Bronchial epithelial cell (primary cell): Measurements from ENCODE around the gene TMEM236. TPM values are rescaled to one million over a fixed set of nuclear protein-coding genes. Genes with fewer than 3 reads are reported as not detected.

Source experiments
- DNase-seq: peaks from one replicate; pipeline ENCODE4 v3.0.0-alpha.2; 2010; ENCODE audit warnings: low read depth
- FAIRE-seq: peaks from 2 replicates; lab custom pipeline; 2011; peaks lifted over from hg19 to GRCh38; lab: Jason Lieb, UNC
- H3K27me3 ChIP-seq: 2 replicates; pipeline ENCODE4 v1.5.1; 2011; ENCODE audit warnings: low read length; ENCODE audit not compliant: control insufficient read depth, insufficient read depth
- H3K36me3 ChIP-seq: 2 replicates; pipeline ENCODE4 v1.5.1; 2011; ENCODE audit warnings: low read length; ENCODE audit not compliant: control insufficient read depth, insufficient read depth
- H3K4me3 ChIP-seq: 2 replicates; pipeline ENCODE4 v1.5.1; 2011; ENCODE audit warnings: mild to moderate bottlenecking, low read depth, low read length, control low read depth
- CTCF ChIP-seq: IDR thresholded peaks from 2 replicates; pipeline ENCODE4 v1.5.1; 2011; ENCODE audit warnings: mild to moderate bottlenecking, moderate library complexity, low read length, control low read depth, inconsistent platforms; ENCODE audit not compliant: insufficient read depth, severe bottlenecking
- total RNA-seq: library from RNA; depleted of rRNA; stranded (reverse); fragments of >200 nt; gene quantifications from 2 replicates; pipeline ENCODE4 v1.2.1, GENCODE V29; 2014

Gene TMEM236
- total RNA-seq, 1 donor from 2014 or later, result under 0.01 TPM

DNA sequence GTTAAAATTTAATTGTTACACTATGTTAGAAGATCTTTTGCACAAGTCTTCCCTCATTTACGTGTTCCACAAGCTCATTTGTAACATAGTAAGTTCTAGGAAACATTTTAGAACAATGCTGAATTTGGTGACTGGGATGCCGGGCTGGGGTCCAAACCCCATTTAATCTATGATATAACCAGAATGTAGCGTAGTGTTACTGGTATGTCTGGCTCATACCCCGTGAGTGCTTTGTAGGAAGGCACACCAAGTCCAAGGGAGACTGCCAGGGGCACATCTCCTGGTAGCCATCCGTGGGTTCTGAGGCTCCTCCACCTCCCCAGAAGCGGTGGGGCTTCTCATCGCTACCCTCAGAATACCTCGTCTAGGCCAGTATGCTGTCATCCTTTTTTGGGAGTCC lies 21.3 kb upstream of the TMEM236 start:
- Histone ChIP-seq H3K27me3 (no peaks in the 10 kb centered on the region), H3K36me3 (no peaks in the 10 kb centered on the region), H3K4me3 (no peak overlapping the region)
- TF ChIP-seq CTCF, result no peak
- FAIRE-seq (no peak), DNase-seq (no peak)

DNA sequence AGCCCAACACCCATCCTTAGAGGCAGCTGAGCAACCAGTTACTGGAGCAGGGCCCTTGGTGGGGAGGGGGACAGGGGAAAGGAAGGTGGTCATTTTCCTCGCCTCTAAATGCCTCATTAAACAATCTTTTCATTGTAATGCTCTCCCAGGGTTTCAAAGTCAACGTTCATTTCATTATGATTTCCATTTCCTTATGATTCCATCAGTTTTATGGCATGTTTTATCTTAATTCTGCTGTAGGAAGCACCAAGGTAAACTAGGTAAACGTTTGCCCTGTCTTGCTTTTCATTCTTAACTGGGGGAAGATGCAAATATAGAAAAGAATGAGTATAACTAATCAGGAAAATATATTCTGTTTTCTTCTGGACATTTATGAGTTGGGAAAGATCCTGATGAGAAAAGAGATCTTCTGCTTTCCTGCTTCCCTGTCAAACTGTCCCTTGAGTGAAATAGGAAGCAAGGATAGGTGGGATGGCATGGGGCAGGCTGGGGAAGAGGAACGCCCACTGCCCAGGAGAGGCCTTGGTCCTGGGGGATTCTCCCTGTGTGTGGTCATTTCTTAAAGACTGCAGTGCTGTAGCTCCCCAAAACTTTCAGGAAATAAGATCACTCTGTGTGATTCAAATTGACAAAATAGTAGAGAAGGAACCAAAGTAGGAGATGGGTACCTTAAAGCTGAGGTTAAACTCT lies 20.5 kb upstream of the TMEM236 start:
- Histone ChIP-seq H3K27me3 (no peaks in the 10 kb centered on the region), H3K36me3 (no peaks in the 10 kb centered on the region), H3K4me3 (no peak overlapping the region)
- DNase-seq, result no peak
- no peak for TF ChIP-seq CTCF
- no peak for FAIRE-seq

DNA sequence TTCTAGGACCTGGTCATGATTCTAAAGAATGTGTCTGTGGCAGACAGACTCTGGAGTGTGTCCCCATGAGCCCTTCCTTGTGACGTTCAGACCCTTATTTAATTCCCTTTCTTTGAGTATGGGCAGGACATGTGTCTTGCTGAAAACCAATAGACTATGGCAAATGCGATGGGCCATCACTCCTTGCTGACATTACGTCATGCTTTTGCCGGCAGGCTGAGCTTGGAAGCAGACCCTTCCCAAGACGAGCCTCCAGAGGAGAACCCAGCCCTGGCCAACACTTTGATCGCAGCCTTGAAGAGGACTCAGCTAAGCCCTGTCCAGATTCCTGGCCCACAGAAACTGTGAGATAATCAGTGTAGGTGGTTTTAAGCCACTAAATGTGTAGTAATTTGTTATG lies 18.4 kb upstream of the TMEM236 start:
- no peak for TF ChIP-seq CTCF
- no peaks in the 10 kb centered on the region for H3K27me3 ChIP-seq
- no peaks in the 10 kb centered on the region for H3K36me3 ChIP-seq
- FAIRE-seq, result no peak
- H3K4me3 ChIP-seq, result no peak overlapping the region
- DNase-seq, result no peak

DNA sequence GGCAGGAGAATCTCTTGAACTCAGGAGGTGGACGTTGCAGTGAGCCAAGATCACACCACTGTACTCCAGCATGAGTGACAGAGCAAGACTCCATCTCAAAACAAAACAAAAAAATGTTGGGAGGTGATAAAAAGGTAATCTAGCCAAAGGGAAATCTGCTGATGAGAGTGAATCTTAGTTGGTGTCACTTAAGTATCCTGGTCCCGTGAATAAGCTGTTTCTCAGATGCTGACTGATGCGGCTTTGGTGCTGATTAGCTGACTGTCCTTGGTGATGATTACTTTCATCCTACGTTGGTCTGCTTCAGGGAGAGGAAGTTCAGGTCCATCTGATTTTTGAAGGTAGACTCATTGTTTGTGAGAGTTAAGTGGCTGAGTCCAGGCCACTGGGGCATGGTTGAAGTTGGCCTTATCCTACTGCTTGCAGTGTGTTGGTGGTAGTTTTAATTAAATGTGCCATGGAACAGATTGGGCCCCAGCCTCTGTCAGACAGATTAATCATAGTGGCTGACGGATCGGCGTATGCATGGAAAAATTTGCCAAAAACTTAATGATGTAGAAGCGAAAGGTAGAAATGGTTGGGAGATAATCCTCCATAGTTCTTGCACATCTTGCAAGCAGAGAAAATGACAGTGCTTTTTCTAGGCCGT lies 17.4 kb upstream of the TMEM236 start:
- Histone ChIP-seq H3K36me3 (no peaks in the 10 kb centered on the region), H3K4me3 (no peak overlapping the region), H3K27me3 (no peaks in the 10 kb centered on the region)
- no peak for TF ChIP-seq CTCF
- DNase-seq, result no peak
- FAIRE-seq, result no peak

GRCh38 chr10:17735166-17735941 lies 16.6 kb upstream of the TMEM236 start:
- no peak for TF ChIP-seq CTCF
- Histone ChIP-seq H3K4me3 (no peak overlapping the region), H3K27me3 (no peaks in the 10 kb centered on the region), H3K36me3 (no peaks in the 10 kb centered on the region)
- FAIRE-seq (no peak), DNase-seq (no peak)
